RWPE1 (cell line): Measurements from ENCODE around the gene DNAH9.

Source experiments
- CTCF ChIA-PET: fragments of 350-600 bp; sonication (Branson Sonifier 250); formaldehyde crosslinking; extraction: SDS; loops from one replicate; lab custom pipeline; 2021; lab: Yijun Ruan, JAX
- POLR2A ChIA-PET: fragments of 400-600 bp; formaldehyde crosslinking; extraction: SDS; loops from one replicate; lab custom pipeline; 2020; ENCODE audit warnings: antibody characterized with exemption; ENCODE audit not compliant: low non-redundant PET; lab: Yijun Ruan, JAX
- DNase-seq: peaks from one replicate; pipeline ENCODE4 v3.0.0; 2012; ENCODE audit warnings: low spot score
- H3K27ac ChIP-seq: fragments of 450-650 bp; 2 replicates; pipeline ENCODE4 v1.5.1; 2017
- TF ChIP-seq, protein P1 (sequence below): fragments of 450-650 bp; conservative IDR thresholded peaks from 2 replicates; pipeline ENCODE4 v1.5.1; 2017; ENCODE audit warnings: low read depth, mild to moderate bottlenecking

The DNAH9 gene

DNA sequence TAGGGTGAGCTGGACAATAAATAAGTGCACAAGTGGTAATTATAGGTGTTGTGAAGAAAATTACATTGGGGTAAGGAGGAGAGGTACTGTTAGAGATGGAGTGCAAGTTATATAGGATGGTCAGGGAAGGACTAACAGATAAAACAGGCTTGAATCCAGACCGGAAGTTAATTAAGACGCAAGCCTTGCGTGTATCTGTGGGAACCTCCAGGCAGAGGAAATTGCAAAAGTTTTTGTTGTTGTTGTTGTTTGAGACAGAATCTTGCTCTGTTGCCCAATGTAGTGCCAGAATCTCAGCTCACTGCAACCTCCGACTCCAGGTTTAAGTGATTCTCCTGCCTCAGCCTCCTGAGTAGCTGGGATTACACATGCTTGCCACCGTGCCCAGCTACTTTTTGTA, 401.4 kb downstream of the DNAH9 start:
- CTCF ChIA-PET = interaction anchor here (0.6 kb wide), 1 partner anchor 386 kb away, joined by 5 read pairs; no protein-coding TSS in a partner anchor
- no peak for DNase-seq
- TF ChIP-seq, protein P1, sequence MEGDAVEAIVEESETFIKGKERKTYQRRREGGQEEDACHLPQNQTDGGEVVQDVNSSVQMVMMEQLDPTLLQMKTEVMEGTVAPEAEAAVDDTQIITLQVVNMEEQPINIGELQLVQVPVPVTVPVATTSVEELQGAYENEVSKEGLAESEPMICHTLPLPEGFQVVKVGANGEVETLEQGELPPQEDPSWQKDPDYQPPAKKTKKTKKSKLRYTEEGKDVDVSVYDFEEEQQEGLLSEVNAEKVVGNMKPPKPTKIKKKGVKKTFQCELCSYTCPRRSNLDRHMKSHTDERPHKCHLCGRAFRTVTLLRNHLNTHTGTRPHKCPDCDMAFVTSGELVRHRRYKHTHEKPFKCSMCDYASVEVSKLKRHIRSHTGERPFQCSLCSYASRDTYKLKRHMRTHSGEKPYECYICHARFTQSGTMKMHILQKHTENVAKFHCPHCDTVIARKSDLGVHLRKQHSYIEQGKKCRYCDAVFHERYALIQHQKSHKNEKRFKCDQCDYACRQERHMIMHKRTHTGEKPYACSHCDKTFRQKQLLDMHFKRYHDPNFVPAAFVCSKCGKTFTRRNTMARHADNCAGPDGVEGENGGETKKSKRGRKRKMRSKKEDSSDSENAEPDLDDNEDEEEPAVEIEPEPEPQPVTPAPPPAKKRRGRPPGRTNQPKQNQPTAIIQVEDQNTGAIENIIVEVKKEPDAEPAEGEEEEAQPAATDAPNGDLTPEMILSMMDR = no peak
- no peak overlapping the region for H3K27ac ChIP-seq
- POLR2A ChIA-PET = no interaction called here

DNA sequence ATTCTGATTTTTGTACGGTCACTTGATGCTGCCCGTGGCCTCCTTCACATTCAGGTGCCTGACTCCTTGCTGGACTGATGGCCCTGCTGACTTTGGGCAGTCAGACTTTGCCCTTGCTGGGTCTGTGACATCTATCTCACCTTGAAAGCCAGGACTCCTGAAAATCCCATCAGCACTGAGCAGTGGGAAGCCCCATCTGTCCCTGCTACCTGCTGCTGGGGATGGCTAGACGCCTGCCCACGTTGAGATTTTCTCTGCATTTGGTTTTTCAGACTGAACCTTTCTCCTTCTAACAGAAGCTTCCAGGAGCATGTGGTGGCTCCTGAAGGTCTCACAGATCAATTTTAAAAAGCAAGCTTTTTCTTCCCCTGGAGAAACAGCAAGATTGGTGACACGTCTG, 409.2 kb downstream of the DNAH9 start:
- no peak overlapping the region for H3K27ac ChIP-seq
- POLR2A ChIA-PET = interaction anchor here (1.4 kb wide), 1 partner anchor 10 kb away, joined by 3 read pairs; the partner anchor contains the start of gene ZNF18
- CTCF ChIA-PET = no interaction called here
- TF ChIP-seq, protein P1 = no peak
- no peak for DNase-seq
